Neural cell (in vitro differentiated cells): ENCODE results near the gene CCDC127. TPM values are rescaled to one million over a fixed set of nuclear protein-coding genes. Genes with fewer than 3 reads are reported as not detected.

Experiments
- H2AFZ ChIP-seq: fragments of 200-600, 300-800 bp; sonication (generic), shearing (Covaris generic); 2 replicates; pipeline ENCODE4 v1.6.0; 2014; ENCODE audit warnings: low read depth, mild to moderate bottlenecking, antibody characterized with exemption, low read length, moderate library complexity
- H3F3A ChIP-seq: fragments of 200-600 bp; shearing (Covaris generic); 2 replicates; pipeline ENCODE4 v1.6.1; 2016; ENCODE audit warnings: mild to moderate bottlenecking, moderate library complexity, mixed read lengths, antibody characterized with exemption, low read length; ENCODE audit not compliant: insufficient read depth, poor library complexity, severe bottlenecking
- H3K27ac ChIP-seq: fragments of 200-600, 300-800 bp; sonication (generic), shearing (Covaris generic); 2 replicates; pipeline ENCODE4 v1.5.1; 2014; ENCODE audit warnings: mild to moderate bottlenecking, low read length, moderate library complexity
- H3K27me3 ChIP-seq: fragments of 300-800, 200-600 bp; sonication (generic), shearing (Covaris generic); 2 replicates; pipeline ENCODE4 v1.6.0; 2014; ENCODE audit warnings: mild to moderate bottlenecking, low read depth, low read length, moderate library complexity; ENCODE audit not compliant: insufficient read depth
- H3K36me3 ChIP-seq: fragments of 300-800, 200-600 bp; sonication (generic), shearing (Covaris generic); 2 replicates; pipeline ENCODE4 v1.5.1; 2014; ENCODE audit warnings: mild to moderate bottlenecking, antibody characterized with exemption, low read length, moderate library complexity; ENCODE audit not compliant: insufficient read depth
- H3K4me2 ChIP-seq: fragments of 300-800, 200-600 bp; sonication (generic), shearing (Covaris generic); 2 replicates; pipeline ENCODE4 v1.6.0; 2014; ENCODE audit warnings: mild to moderate bottlenecking, low read length
- H3K4me3 ChIP-seq: fragments of 300-800, 200-600 bp; sonication (generic), shearing (Covaris generic); 2 replicates; pipeline ENCODE4 v1.5.1; 2014; ENCODE audit warnings: mild to moderate bottlenecking, low read length, moderate library complexity
- H3K79me2 ChIP-seq: fragments of 200-600 bp; shearing (Covaris generic); replicated peaks from 2 replicates; pipeline ENCODE4 v1.6.0; 2014; ENCODE audit warnings: mild to moderate bottlenecking, low read length, moderate library complexity; ENCODE audit not compliant: insufficient read depth
- H3K9ac ChIP-seq: fragments of 300-800, 200-600 bp; sonication (generic), shearing (Covaris generic); 2 replicates; pipeline ENCODE4 v1.6.1; 2016; ENCODE audit warnings: mild to moderate bottlenecking, low read length, mixed read lengths
- H3K9me2 ChIP-seq: fragments of 200-600 bp; shearing (Covaris generic); 2 replicates; pipeline ENCODE4 v1.6.1; 2016; ENCODE audit warnings: mild to moderate bottlenecking, low read length, mixed read lengths; ENCODE audit not compliant: insufficient read depth
- H3K9me3 ChIP-seq: fragments of 200-600, 300-800 bp; sonication (generic), shearing (Covaris generic); 2 replicates; pipeline ENCODE4 v1.6.1; 2016; ENCODE audit warnings: mild to moderate bottlenecking, mixed run types, low read length, moderate library complexity, mixed read lengths
- H4K20me1 ChIP-seq: fragments of 200-600 bp; shearing (Covaris generic); 2 replicates; pipeline ENCODE4 v1.6.1; 2016; ENCODE audit warnings: mild to moderate bottlenecking, mixed run types; ENCODE audit not compliant: insufficient read depth
- EP300 ChIP-seq: fragments of 450-650 bp; conservative IDR thresholded peaks from 2 replicates; pipeline ENCODE4 v1.6.1; 2014; ENCODE audit warnings: antibody characterized with exemption, mild to moderate bottlenecking, moderate library complexity; ENCODE audit not compliant: poor library complexity, severe bottlenecking
- EZH2 ChIP-seq: fragments of 200-600, 300-800 bp; shearing (Covaris generic), sonication (generic); IDR thresholded peaks from 2 replicates; pipeline ENCODE4 v1.6.1; 2014; ENCODE audit warnings: antibody characterized with exemption, low read length, borderline replicate concordance, mild to moderate bottlenecking; ENCODE audit not compliant: insufficient read depth, poor library complexity, severe bottlenecking
- MXI1 ChIP-seq: fragments of 450-650 bp; conservative IDR thresholded peaks from 2 replicates; pipeline ENCODE4 v1.6.1; 2014; ENCODE audit warnings: antibody characterized with exemption, mild to moderate bottlenecking; ENCODE audit not compliant: poor library complexity, severe bottlenecking
- POLR2AphosphoS5 ChIP-seq: IDR thresholded peaks from 2 replicates; pipeline ENCODE4 v1.6.1; 2012
- RAD21 ChIP-seq: fragments of 450-650 bp; conservative IDR thresholded peaks from 2 replicates; pipeline ENCODE4 v1.6.1; 2014; ENCODE audit warnings: antibody characterized with exemption, mild to moderate bottlenecking, moderate library complexity
- REST ChIP-seq: IDR thresholded peaks from 2 replicates; pipeline ENCODE4 v1.6.1; 2012; ENCODE audit warnings: borderline replicate concordance
- SMC3 ChIP-seq: fragments of 450-650 bp; conservative IDR thresholded peaks from 2 replicates; pipeline ENCODE4 v1.6.1; 2014; ENCODE audit warnings: antibody characterized with exemption, mild to moderate bottlenecking, moderate library complexity; ENCODE audit not compliant: poor library complexity
- TAF1 ChIP-seq: IDR thresholded peaks from 2 replicates; pipeline ENCODE4 v1.6.1; 2012; ENCODE audit warnings: low read depth
- polyA plus RNA-seq: library from polyadenylated mRNA; depleted of rRNA; stranded (reverse); fragments of >200 nt; gene quantifications from 2 replicates; pipeline ENCODE4 v1.2.3, GENCODE V29; 2014
- TF ChIP-seq, protein P1 (sequence below): fragments of 450-650 bp; IDR thresholded peaks from 2 replicates; pipeline ENCODE4 v1.5.1; 2014; ENCODE audit warnings: antibody characterized with exemption, mild to moderate bottlenecking, moderate library complexity; ENCODE audit not compliant: poor library complexity, severe bottlenecking

Gene CCDC127
- polyA plus RNA-seq, 1 donor from 2014 or later, result 5.4 TPM

DNA sequence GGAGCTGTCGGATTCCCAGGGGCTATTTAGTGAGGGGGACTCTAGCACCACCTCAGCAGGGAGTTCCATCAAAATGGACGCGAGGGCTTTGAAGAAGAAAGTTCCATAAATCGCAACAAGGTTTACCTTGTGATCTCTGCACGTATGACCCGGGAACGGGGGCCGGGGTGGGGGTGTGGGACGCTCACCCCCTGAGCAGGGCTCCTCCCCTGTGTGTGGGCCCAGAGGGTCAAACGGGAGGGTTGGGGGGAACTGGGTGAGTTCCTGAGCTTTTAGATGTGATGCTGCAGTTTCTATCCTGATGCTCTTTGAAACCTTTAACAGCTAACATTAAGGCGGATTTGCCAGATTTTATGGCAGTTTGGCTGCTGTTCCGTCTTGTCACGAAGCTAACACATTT is 45.5 kb downstream of the CCDC127 start:
- no peak overlapping the region for H3K4me3 ChIP-seq
- TF ChIP-seq POLR2AphosphoS5 (no peak), EZH2 (no peak), RAD21 (no peak), SMC3 (no peak), MXI1 (no peak), REST (no peak), EP300 (no peak), TAF1 (no peak)
- TF ChIP-seq, protein P1, sequence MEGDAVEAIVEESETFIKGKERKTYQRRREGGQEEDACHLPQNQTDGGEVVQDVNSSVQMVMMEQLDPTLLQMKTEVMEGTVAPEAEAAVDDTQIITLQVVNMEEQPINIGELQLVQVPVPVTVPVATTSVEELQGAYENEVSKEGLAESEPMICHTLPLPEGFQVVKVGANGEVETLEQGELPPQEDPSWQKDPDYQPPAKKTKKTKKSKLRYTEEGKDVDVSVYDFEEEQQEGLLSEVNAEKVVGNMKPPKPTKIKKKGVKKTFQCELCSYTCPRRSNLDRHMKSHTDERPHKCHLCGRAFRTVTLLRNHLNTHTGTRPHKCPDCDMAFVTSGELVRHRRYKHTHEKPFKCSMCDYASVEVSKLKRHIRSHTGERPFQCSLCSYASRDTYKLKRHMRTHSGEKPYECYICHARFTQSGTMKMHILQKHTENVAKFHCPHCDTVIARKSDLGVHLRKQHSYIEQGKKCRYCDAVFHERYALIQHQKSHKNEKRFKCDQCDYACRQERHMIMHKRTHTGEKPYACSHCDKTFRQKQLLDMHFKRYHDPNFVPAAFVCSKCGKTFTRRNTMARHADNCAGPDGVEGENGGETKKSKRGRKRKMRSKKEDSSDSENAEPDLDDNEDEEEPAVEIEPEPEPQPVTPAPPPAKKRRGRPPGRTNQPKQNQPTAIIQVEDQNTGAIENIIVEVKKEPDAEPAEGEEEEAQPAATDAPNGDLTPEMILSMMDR, result no peak
- H3K9me3 ChIP-seq, result no peaks in the 10 kb centered on the region
- H3F3A ChIP-seq, result no peaks in the 10 kb centered on the region
- no peak overlapping the region for H2AFZ ChIP-seq
- H3K9ac ChIP-seq, result no peak overlapping the region
- no peak overlapping the region for H3K27ac ChIP-seq
- no peaks in the 10 kb centered on the region for H3K9me2 ChIP-seq
- no peaks in the 10 kb centered on the region for H3K79me2 ChIP-seq
- no peaks in the 10 kb centered on the region for H3K27me3 ChIP-seq
- H4K20me1 ChIP-seq, result no peaks in the 10 kb centered on the region
- H3K36me3 ChIP-seq, result no peaks in the 10 kb centered on the region
- H3K4me2 ChIP-seq, result no peak overlapping the region

- no peak overlapping the region for H3K4me3 ChIP-seq
- no peaks in the 10 kb centered on the region for H3K27me3 ChIP-seq
- no peaks in the 10 kb centered on the region for H3K9me2 ChIP-seq
- no peak overlapping the region for H3K9ac ChIP-seq
- H3K27ac ChIP-seq, result no peak overlapping the region
- no peak for TF ChIP-seq RAD21
- no peak for TF ChIP-seq MXI1
- no peak for TF ChIP-seq TAF1
- TF ChIP-seq EZH2, result no peak
- TF ChIP-seq SMC3, result no peak
- TF ChIP-seq, protein P1, result no peak
- no peak for TF ChIP-seq POLR2AphosphoS5
- no peak for TF ChIP-seq REST
- TF ChIP-seq EP300, result no peak
- H3K4me2 ChIP-seq, result no peak overlapping the region
- H4K20me1 ChIP-seq, result no peaks in the 10 kb centered on the region
- H2AFZ ChIP-seq, result no peak overlapping the region
- no peaks in the 10 kb centered on the region for H3K9me3 ChIP-seq
- no peaks in the 10 kb centered on the region for H3F3A ChIP-seq
- no peaks in the 10 kb centered on the region for H3K36me3 ChIP-seq
- H3K79me2 ChIP-seq, result no peaks in the 10 kb centered on the region
These were observed 46.1 kb downstream of the CCDC127 start for GRCh38 chr5:171801-172331.
